Osteoblast (primary cell): ENCODE measurements around the gene PRR23E. TPM values are rescaled to one million over a fixed set of nuclear protein-coding genes. Genes with fewer than 3 reads are reported as not detected.

ENCODE experiments used
- DNase-seq: peaks from one replicate; pipeline ENCODE4 v3.0.0; 2011; ENCODE audit warnings: low spot score, mixed read lengths; ENCODE audit not compliant: insufficient read length; ENCODE audit errors: missing footprints
- H2AFZ ChIP-seq: 2 replicates; pipeline ENCODE4 v1.6.0; 2011; ENCODE audit warnings: mild to moderate bottlenecking, low read length
- H3K27ac ChIP-seq: 2 replicates; pipeline ENCODE4 v1.5.1; 2011; ENCODE audit warnings: mild to moderate bottlenecking, low read depth, low read length, moderate library complexity
- H3K27me3 ChIP-seq: 2 replicates; pipeline ENCODE4 v1.6.0; 2012; ENCODE audit warnings: mild to moderate bottlenecking, control low read depth, inconsistent platforms, low read length, moderate library complexity; ENCODE audit not compliant: insufficient read depth
- H3K36me3 ChIP-seq: 2 replicates; pipeline ENCODE4 v1.5.1; 2011; ENCODE audit warnings: mild to moderate bottlenecking, low read length, control low read depth, moderate library complexity; ENCODE audit not compliant: insufficient read depth
- H3K4me1 ChIP-seq: 2 replicates; pipeline ENCODE4 v1.5.1; 2011; ENCODE audit warnings: mild to moderate bottlenecking, low read length, control low read depth, moderate library complexity; ENCODE audit not compliant: insufficient read depth
- H3K4me2 ChIP-seq: 2 replicates; pipeline ENCODE4 v1.6.0; 2011; ENCODE audit warnings: mild to moderate bottlenecking, low read length; ENCODE audit not compliant: insufficient read depth
- H3K4me3 ChIP-seq: fragments of 200-600 bp; sonication (generic); 3 replicates; pipeline ENCODE4 v1.5.1; 2012; ENCODE audit warnings: mild to moderate bottlenecking, low read length, inconsistent platforms; ENCODE audit not compliant: insufficient read depth
- H3K79me2 ChIP-seq: 2 replicates; pipeline ENCODE4 v1.6.0; 2012; ENCODE audit warnings: mild to moderate bottlenecking, low read length, control low read depth, inconsistent platforms; ENCODE audit not compliant: insufficient read depth
- H3K9me3 ChIP-seq: 2 replicates; pipeline ENCODE4 v1.5.1; 2011; ENCODE audit warnings: low read depth, low read length, control low read depth
- H4K20me1 ChIP-seq: 2 replicates; pipeline ENCODE4 v1.6.0; 2012; ENCODE audit warnings: mild to moderate bottlenecking, low read length, control low read depth; ENCODE audit not compliant: insufficient read depth
- total RNA-seq: library from RNA; depleted of rRNA; stranded (reverse); fragments of >200 nt; gene quantifications from 2 replicates; pipeline ENCODE4 v1.2.3, GENCODE V29; 2012
- TF ChIP-seq, protein P1 (sequence below): IDR thresholded peaks from 2 replicates; pipeline ENCODE4 v1.5.1; 2011; ENCODE audit warnings: mild to moderate bottlenecking, low read depth, low read length, moderate library complexity; ENCODE audit errors: extremely low read depth

PRR23E gene
- total RNA-seq, result not detected in 2 replicates

DNA sequence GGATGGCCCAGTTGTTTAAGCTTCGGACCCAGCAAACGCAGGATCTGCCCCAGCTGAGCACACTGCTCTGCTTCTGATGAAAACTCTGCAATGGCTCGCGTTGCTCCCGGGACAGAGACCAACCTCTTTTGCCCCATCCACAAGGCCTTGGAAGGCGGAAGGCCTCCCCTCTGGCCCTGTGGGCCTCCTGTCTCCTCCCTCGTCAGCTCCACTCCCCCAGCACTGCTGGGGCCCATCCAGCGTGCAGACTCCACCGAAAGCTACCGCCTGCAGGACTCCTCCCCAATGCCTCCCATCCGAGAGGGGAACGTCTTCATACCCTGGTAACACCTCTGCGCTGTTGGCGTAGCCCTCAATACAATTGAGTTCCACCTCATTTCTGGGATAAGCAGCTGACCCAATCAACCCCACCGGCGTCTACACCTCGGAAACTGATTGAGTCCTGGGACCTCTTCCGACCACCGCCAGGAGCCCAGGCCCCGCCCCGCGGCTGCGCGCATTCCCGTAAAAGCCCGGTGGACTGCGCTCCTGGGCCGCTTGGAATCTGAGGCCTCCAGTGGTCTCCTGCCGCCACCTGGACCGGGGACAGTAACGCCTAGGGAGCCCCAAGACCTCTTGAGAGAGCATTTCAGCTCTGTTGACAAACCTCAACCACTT, at the start of gene PRR23E:
PRR23E (plus strand) TSS at position 556 of the 657 bp plus-strand sequence. CDS start 3,555 bp downstream, outside the sequence.
- no peaks in the 10 kb centered on the region for H3K4me1 ChIP-seq
- H3K4me3 ChIP-seq, result no peak within 1 kb of the TSS
- no peak within 1 kb of the TSS for H2AFZ ChIP-seq
- no peak for DNase-seq
- H3K79me2 ChIP-seq, result no peaks in the 10 kb centered on the region
- peaks cover 10% of the 10 kb centered on the region for H3K27me3 ChIP-seq
- H3K9me3 ChIP-seq, result no peaks in the 10 kb centered on the region
- H3K27ac ChIP-seq, result no peak within 1 kb of the TSS
- no peaks in the 10 kb centered on the region for H3K36me3 ChIP-seq
- TF ChIP-seq, protein P1, sequence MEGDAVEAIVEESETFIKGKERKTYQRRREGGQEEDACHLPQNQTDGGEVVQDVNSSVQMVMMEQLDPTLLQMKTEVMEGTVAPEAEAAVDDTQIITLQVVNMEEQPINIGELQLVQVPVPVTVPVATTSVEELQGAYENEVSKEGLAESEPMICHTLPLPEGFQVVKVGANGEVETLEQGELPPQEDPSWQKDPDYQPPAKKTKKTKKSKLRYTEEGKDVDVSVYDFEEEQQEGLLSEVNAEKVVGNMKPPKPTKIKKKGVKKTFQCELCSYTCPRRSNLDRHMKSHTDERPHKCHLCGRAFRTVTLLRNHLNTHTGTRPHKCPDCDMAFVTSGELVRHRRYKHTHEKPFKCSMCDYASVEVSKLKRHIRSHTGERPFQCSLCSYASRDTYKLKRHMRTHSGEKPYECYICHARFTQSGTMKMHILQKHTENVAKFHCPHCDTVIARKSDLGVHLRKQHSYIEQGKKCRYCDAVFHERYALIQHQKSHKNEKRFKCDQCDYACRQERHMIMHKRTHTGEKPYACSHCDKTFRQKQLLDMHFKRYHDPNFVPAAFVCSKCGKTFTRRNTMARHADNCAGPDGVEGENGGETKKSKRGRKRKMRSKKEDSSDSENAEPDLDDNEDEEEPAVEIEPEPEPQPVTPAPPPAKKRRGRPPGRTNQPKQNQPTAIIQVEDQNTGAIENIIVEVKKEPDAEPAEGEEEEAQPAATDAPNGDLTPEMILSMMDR, result no peak
- H4K20me1 ChIP-seq, result peaks cover 1% of the 10 kb centered on the region
- no peak within 1 kb of the TSS for H3K4me2 ChIP-seq

DNA sequence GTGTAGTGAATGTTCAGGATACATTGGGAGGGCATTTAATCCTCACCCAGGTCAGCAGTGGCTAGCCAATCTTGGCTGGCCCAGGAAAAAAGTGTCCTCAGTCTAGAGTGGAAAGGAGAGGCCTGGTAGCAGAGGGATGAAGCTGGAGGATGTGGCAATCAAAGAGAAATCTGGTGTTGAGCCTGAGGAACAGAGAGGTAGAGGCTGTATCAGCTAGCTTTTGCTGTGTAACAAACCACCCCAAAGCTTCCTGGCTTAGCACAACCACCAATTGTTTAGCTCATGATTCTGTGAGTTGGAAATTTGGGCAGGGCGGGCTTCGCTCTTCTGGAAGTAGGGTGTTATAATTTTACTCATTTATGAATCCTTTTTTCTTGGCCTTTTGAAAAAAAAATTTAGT, 49.8 kb upstream of the PRR23E start:
- TF ChIP-seq, protein P1, result no peak
- no peak overlapping the region for H3K4me2 ChIP-seq
- H3K36me3 ChIP-seq, result no peaks in the 10 kb centered on the region
- no peak overlapping the region for H2AFZ ChIP-seq
- H3K27ac ChIP-seq, result no peak overlapping the region
- H3K9me3 ChIP-seq, result peaks cover 2% of the 10 kb centered on the region
- H3K4me3 ChIP-seq, result no peak overlapping the region
- no peaks in the 10 kb centered on the region for H4K20me1 ChIP-seq
- peaks cover 4% of the 10 kb centered on the region for H3K27me3 ChIP-seq
- DNase-seq, result no peak
- no peaks in the 10 kb centered on the region for H3K79me2 ChIP-seq
- no peaks in the 10 kb centered on the region for H3K4me1 ChIP-seq

DNA sequence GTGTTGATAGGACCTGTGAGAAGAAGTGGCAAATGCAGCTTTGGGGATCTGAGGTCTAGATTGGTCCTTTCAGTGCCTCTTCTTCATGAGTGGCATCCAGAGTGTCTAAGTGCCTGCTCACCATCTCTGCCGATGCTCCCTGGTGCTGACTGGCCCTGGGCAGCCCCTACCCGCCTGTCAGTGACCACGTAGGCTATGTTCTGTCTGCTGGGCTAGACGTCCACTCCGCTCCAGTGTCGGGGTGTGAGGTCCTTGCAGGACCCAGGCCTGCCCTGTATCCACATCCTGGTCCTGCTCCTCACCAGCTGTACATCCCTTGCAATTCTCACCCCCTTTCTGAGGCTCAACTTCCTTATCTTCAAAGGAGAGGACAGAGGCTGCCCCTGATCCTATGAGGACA, 48.3 kb upstream of the PRR23E start:
- TF ChIP-seq, protein P1, result no peak
- H3K79me2 ChIP-seq, result no peaks in the 10 kb centered on the region

GRCh38 chr3:127145266-127145665, 47.7 kb upstream of the PRR23E start:
- DNase-seq, result no peak
- TF ChIP-seq, protein P1, result no peak
- no peaks in the 10 kb centered on the region for H3K27me3 ChIP-seq
- no peak overlapping the region for H3K4me2 ChIP-seq
- H3K79me2 ChIP-seq, result no peaks in the 10 kb centered on the region
- no peaks in the 10 kb centered on the region for H4K20me1 ChIP-seq
- no peak overlapping the region for H3K27ac ChIP-seq
- no peak overlapping the region for H3K4me3 ChIP-seq
- H3K36me3 ChIP-seq, result no peaks in the 10 kb centered on the region
- H3K4me1 ChIP-seq, result no peaks in the 10 kb centered on the region
- H3K9me3 ChIP-seq, result peaks cover 2% of the 10 kb centered on the region
- no peak overlapping the region for H2AFZ ChIP-seq

More for the DNA sequence above, 48.3 kb upstream of the PRR23E start:
- no peaks in the 10 kb centered on the region for H4K20me1 ChIP-seq
- H3K27me3 ChIP-seq, result no peaks in the 10 kb centered on the region
- DNase-seq, result no peak
- no peak overlapping the region for H3K4me3 ChIP-seq
- H3K36me3 ChIP-seq, result no peaks in the 10 kb centered on the region
- H3K27ac ChIP-seq, result no peak overlapping the region
- no peak overlapping the region for H3K4me2 ChIP-seq
- no peak overlapping the region for H2AFZ ChIP-seq
- peaks cover 2% of the 10 kb centered on the region for H3K9me3 ChIP-seq
- H3K4me1 ChIP-seq, result no peaks in the 10 kb centered on the region
